Posterior cingulate gyrus (tissue), 11 donors: Measurements from ENCODE around the gene GNB3.
"Not testable (repeated sequence)": the region's sequence is repeated elsewhere in the genome, so short reads cannot be mapped to it uniquely, and the experiment has no call there.

ENCODE experiments used
- DNase-seq, 10 donors: peaks; one replicate each; pipeline versions ENCODE4 v3.0.0 to v3.0.0-alpha.2; 2020 to 2021; ENCODE audit warnings: mixed read lengths in 3 of 10
- intact Hi-C: fragments of 100-400 bp; cut with DNase I; formaldehyde crosslinking; loops from one replicate; pipeline ENCODE4 v1.15.1; 2023

The GNB3 gene

DNA sequence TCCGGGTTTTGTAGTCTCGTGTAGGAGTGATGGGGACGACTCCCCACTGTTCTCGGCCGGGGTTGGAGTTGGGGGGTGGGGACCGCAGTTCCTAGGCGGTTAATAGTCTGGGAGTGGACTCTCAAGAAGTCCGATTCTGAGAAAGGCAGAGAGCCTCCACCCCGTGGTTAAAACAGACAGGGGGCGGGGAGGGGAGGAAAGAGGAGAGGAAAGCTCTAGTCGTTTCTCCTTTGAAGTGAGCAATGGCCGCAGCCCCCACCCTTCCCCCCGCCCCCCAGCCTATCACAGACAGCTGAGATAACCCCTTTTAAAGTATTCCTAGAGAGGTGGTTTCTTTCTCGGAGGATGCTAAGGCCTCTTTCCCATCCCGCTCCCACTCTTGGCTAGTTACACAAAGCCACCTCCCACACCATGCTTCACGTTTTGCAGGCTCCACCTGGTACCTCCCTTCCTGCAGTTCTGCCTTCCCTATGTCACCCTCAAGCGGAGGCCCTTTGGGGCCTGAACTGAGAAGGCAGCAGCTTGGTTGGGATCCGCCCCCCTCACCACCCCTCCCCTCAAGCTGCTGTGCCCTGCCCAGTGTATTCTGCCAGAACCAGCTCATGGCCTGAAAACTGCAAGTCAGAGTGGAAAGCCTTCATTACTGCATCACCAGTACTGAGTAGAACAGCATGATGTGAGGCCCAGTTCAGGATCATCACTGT is 12.1 kb downstream of the GNB3 start:
- intact Hi-C loops: no loop called here
- DNase-seq: peak in 6 of 10 donors; percentile 36 to 91 (median 67)

GRCh38 chr12:6853626-6854025 is 12.9 kb downstream of the GNB3 start:
- intact Hi-C loops: no loop called here
- no peak for DNase-seq

DNA sequence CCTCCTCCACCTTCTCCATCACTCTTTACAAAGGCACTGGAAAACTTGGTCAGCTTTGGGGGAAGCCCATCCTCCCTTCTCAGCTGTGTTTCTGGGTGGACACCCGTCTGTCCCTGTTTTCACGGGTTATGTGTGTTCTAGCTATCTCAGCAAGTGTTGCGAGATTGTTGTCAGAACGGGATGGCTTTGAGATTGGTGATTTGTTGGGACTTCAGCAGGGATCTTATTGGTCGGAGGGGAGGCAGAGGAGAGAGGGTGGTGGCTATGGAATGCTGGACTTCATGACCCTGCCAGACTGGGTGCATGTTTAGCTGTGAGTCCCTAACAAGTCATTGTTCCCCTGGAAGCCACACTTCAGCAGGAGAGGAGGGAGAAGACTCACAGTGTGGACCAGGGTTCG is 13.3 kb downstream of the GNB3 start:
- intact Hi-C loops: no loop called here
- DNase-seq: no peak

GRCh38 chr12:6855322-6855721 is 14.6 kb downstream of the GNB3 start:
- intact Hi-C loops: no loop called here
- DNase-seq: peak in 1 of 10 donors; percentile 22

- intact Hi-C loops: no loop called here
- peak in 2 of 10 donors; percentile 1 to 4 for DNase-seq
These were observed 18.1 kb downstream of the GNB3 start for GRCh38 chr12:6858799-6859198.

DNA sequence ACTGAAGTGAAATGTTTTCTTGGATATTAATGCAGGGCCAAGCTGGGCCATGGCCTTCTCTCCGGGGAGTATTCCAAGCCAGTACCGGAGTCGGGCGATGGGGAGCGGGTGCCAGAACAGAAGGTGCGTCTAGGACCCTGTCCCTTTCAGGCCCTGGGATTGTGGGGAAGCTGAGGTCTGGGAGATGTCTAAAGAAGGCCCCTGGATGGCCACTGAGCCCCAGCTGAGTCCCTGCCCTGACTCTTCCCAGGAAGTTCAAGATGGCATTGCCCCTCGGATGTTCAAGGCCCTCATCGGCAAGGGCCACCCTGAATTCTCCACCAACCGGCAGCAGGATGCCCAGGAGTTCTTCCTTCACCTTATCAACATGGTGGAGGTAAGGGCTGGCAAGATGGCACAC is 19.4 kb downstream of the GNB3 start:
- intact Hi-C loops: no loop called here
- DNase-seq: peak in 1 of 10 donors; percentile 39

- intact Hi-C loops: no loop called here
- DNase-seq: peak in 1 of 10 donors; percentile 37
These were observed 20.2 kb downstream of the GNB3 start for GRCh38 chr12:6860942-6861341.

DNA sequence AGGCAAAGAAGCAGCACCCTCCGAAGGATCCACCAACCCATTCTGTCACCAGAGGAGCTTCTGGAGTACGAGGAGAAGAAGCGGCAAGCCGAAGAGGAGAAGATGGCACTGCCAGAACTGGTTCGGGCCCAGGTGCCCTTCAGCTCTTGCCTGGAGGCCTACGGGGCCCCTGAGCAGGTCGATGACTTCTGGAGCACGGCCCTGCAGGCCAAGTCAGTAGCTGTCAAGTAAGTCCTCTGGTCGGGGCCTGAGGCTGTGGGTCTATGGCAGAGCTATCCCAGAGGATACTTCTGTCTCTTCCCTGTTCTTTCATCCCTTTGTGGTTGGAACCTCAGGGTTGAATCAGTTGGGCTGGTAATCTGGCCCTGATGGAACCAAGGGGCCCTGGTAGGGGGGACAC is 20.7 kb downstream of the GNB3 start:
- peak in 1 of 10 donors; percentile 61 for DNase-seq
- intact Hi-C loops: no loop called here

DNA sequence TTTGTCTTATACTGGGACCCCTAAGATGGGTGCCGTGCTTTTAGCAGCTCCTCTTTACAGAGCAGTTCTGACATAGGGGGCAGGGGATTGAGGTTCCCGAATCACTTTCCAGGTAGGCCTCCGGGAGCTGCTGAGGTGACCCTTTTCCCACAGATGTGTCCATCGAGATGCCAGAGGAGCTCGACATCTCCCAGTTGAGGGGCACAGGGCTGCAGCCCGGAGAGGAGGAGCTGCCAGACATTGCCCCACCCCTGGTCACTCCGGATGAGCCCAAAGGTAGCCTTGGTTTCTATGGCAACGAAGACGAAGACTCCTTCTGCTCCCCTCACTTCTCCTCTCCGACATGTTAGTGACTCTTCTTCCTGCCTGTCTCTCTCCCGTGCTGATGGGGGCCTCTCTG is 22.3 kb downstream of the GNB3 start:
- intact Hi-C loops: no loop called here
- peak in 1 of 10 donors; percentile 15 for DNase-seq

GRCh38 chr12:6863586-6864321 is 23.0 kb downstream of the GNB3 start:
- intact Hi-C loops: no loop called here
- no peak for DNase-seq

DNA sequence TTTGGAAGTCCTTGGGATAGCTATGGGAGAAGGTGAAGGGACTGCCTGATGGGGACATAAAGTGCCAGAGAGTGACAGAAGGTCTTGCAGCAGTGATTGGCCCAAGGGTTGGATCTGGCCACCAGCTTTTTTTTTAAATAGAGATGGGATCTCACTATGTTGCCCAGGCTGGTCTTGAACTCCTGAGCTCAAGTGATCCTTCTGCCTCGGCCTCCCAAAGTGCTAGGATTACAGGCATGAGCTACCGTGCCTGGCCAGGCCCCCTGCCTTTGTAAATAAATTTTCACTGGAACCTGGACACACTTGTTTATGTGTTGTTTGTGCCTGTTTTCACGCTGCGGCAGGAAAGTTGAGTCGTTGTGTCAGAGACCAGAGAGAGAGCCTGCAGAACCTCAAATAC is 24.6 kb downstream of the GNB3 start:
- DNase-seq, intact Hi-C loops: not testable (repeated sequence)

DNA sequence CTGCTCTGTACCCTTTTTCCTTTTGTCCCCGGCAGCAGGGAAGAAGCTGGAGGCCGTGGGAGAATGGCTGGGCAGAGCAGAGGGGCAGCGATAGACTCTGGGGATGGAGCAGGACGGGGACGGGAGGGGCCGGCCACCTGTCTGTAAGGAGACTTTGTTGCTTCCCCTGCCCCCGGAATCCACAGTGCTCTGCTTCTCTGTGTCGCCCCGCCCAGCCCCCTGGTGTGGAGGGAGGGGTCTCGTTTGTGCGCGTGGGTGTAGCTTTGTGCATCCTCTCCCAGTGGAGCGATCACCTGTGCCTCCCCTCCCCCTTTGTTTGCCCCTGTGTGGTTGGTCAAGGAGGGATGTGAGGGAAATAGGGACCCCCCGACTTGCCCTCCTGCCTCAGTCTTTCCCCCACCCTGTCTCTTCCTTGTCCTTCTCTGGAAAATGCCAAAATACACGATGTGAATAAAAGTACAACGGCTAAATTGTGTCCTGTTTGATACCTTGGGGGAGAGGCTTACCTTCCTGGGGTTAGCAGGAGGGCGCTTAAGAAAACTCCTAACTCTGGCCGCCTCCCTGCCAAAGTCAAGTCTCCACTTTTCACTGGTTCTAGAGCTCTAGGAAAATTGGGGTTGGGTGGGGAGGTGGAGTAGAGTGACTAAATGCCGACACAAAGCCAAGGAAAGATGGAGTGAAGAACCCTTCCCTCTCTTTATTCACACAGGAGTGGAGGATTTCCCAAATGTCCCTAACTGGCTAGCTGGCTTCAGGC is 25.6 kb downstream of the GNB3 start:
- intact Hi-C loops: loop anchor here (2.0 kb wide), 1 partner anchor 38 kb away; the partner anchor contains the start of gene LRRC23
- DNase-seq: no peak

DNA sequence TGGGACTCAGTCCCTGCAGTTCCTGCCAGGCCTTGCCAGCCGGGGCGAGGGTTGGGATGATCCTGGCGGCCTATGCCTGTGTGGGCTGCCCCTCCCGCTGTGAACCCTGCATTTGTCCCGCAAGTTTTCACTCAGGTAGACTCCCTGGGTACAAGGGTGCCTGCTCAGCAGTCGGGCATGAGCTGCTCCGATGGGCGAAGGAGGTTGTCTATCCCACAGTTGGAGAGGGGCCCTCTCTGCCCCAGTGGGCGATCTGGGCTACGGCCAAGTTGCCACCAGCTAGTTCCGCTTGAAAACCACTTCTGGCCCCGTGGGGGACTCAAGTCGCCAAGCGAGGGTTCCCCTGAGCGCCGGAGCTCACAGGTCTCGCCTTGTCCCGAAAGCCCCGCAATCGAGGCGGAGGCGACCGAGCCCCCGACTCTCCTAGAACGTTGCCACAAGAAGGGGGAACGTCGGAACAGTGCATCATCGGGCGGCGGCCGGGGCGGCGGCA is 26.2 kb downstream of the GNB3 start:
- DNase-seq: peak in 3 of 10 donors; percentile 20 to 86 (median 73)
- intact Hi-C loops: loop anchor here (2.0 kb wide), 1 partner anchor 38 kb away; the partner anchor contains the start of gene LRRC23

GRCh38 chr12:6867413-6868210 is 26.9 kb downstream of the GNB3 start, which contains the start of gene TPI1:
TPI1 (plus strand) TSS chr12:6867531; CDS start chr12:6867567, 36 bp downstream.
- intact Hi-C loops: loop anchor here (2.0 kb wide), 1 partner anchor 37 kb away; the partner anchor contains the start of gene LRRC23
- DNase-seq: peak; percentile 75 to 98 (median 88)

GRCh38 chr12:6868211-6869048 is 27.7 kb downstream of the GNB3 start:
- DNase-seq: peak in 1 of 10 donors; percentile 50
- intact Hi-C loops: no loop called here

- DNase-seq: peak; percentile 48 to 96 (median 80)
- intact Hi-C loops: no loop called here
These were observed 28.6 kb downstream of the GNB3 start for GRCh38 chr12:6869049-6870021.

GRCh38 chr12:6870304-6870703 is 29.6 kb downstream of the GNB3 start:
- peak in 1 of 10 donors; percentile 7 for DNase-seq
- intact Hi-C loops: not testable (repeated sequence)
